Astrocyte of the cerebellum (primary cell): ENCODE results near the gene NOX5.

Source experiments
- DNase-seq: peaks from one replicate; pipeline ENCODE4 v3.0.0-alpha.2; 2011; ENCODE audit warnings: low read depth
- H3K4me3 ChIP-seq: 2 replicates; pipeline ENCODE4 v1.5.1; 2011; ENCODE audit warnings: mild to moderate bottlenecking, low read depth, low read length, moderate library complexity
- in situ Hi-C: cut with HindIII; loops from 2 replicates; pipeline ENCODE4 v1.10.0; 2017; ENCODE audit warnings: low sequenced_read_pairs
- TF ChIP-seq, protein P1 (sequence below): IDR thresholded peaks from 2 replicates; pipeline ENCODE4 v1.5.1; 2012; ENCODE audit warnings: low read length, low read depth, moderate library complexity, mild to moderate bottlenecking; ENCODE audit errors: missing control alignments

Gene NOX5

GRCh38 chr15:68985361-68985891 is 29.1 kb upstream of the NOX5 start:
- no peak overlapping the region for H3K4me3 ChIP-seq
- in situ Hi-C loops = no loop called here
- no peak for DNase-seq
- TF ChIP-seq, protein P1, sequence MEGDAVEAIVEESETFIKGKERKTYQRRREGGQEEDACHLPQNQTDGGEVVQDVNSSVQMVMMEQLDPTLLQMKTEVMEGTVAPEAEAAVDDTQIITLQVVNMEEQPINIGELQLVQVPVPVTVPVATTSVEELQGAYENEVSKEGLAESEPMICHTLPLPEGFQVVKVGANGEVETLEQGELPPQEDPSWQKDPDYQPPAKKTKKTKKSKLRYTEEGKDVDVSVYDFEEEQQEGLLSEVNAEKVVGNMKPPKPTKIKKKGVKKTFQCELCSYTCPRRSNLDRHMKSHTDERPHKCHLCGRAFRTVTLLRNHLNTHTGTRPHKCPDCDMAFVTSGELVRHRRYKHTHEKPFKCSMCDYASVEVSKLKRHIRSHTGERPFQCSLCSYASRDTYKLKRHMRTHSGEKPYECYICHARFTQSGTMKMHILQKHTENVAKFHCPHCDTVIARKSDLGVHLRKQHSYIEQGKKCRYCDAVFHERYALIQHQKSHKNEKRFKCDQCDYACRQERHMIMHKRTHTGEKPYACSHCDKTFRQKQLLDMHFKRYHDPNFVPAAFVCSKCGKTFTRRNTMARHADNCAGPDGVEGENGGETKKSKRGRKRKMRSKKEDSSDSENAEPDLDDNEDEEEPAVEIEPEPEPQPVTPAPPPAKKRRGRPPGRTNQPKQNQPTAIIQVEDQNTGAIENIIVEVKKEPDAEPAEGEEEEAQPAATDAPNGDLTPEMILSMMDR = no peak

- DNase-seq = no peak
- in situ Hi-C loops = no loop called here
- no peak overlapping the region for H3K4me3 ChIP-seq
- TF ChIP-seq, protein P1 = no peak
These were observed 28.2 kb upstream of the NOX5 start for GRCh38 chr15:68986322-68986721.

DNA sequence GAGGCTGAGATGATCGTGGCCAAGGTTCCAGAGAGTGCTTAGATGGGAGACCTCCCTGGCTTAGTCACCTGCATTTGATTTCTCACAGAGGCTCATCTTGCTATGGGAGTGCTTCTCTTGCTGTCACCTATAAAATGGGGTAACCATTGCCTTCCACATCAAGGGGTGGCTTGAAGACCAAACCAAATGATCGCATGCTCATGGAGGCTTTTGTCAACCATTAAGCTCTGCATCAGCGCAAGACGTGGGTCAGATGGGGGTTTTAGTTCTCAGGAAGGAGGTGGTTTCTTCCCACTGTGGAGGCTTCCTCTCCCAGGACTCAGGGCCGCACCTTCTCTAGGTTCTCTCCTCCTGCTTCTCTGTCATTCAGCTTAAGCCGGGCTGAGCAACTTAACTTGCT is 27.4 kb upstream of the NOX5 start:
- no peak for DNase-seq
- TF ChIP-seq, protein P1 = no peak
- in situ Hi-C loops = no loop called here
- H3K4me3 ChIP-seq = no peak overlapping the region

DNA sequence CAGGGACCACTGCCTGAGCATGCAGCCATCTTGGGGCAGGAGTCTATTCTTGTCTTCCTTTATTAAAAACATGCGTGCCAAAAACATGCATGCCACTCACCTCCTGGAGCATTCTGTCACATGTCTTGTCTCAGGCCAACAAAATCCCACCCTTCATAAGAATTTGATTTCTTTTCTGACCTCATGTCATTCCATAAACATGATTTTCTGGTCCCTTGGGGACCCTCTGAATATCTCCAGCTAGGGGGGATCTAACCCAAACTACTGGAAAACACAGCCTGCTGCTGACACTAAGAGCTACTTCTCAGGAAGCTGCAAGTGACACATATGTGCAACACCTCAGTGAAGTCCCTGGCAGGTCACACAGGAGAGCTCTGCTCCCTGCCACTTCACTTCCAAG is 26.8 kb upstream of the NOX5 start:
- TF ChIP-seq, protein P1 = no peak
- DNase-seq = no peak
- in situ Hi-C loops = no loop called here

GRCh38 chr15:68989541-68990230 is 24.8 kb upstream of the NOX5 start:
- TF ChIP-seq, protein P1 = no peak
- DNase-seq = no peak
- in situ Hi-C loops = no loop called here
- no peak overlapping the region for H3K4me3 ChIP-seq

More for the DNA sequence above, 26.8 kb upstream of the NOX5 start:
- no peak overlapping the region for H3K4me3 ChIP-seq

DNA sequence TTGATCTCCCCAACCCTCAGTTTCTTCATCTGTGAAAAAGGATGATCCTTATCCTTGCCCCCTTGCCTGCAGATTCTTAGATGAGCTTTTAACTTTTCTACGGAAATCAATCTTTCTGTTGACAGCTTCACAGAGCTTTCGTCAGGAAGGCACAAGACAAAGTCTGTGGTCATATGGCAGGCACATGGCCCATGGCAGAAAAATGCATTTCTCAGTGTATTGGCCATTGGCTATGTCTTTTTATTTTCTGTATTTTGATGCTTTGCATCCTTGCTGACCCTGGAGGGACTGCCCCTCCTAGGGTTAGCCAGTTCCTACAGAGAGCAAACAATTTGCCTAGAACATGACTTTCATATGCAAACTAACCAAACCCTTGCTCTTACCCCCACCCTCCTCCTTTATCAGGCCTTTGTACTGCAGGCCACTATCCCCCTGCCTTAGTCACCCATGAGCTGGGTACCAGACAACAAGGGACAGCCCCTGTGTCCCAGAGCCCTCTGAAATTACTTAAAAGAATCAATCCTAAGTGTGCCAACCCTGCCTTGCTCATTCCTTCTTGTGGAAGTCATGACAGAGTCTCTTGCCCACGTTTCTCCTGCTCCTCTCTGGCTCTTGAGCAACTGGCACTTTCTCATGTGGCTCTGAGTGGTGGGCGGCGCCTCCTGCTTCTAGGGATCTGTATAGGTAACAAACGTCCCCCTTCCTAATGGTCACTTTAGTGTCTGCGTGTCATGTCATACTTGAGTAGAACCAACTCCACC is 24.1 kb upstream of the NOX5 start:
- in situ Hi-C loops = no loop called here
- DNase-seq = no peak
- H3K4me3 ChIP-seq = no peak overlapping the region
- TF ChIP-seq, protein P1 = no peak
